Panc1 (cell line): ENCODE results near the gene PLB1. TPM values are rescaled to one million over a fixed set of nuclear protein-coding genes. Genes with fewer than 3 reads are reported as not detected.

Experiments used
- ATAC-seq: fragments of 200-7000 bp; cut with Tn5 transposase; 2 replicates; pipeline ENCODE4 v1.9.1; 2020; ENCODE audit warnings: mild to moderate bottlenecking, moderate library complexity
- BruUV-seq: library from RNA; stranded (reverse); fragments of 400-500 nt; replicated peaks from 2 replicates; lab custom pipeline; 2021; lab: Mats Ljungman, UMichigan
- CTCF ChIA-PET: fragments of 300-600 bp; sonication (Branson Sonifier 250); formaldehyde crosslinking; loops from one replicate; lab custom pipeline; 2022; ENCODE audit warnings: antibody characterized with exemption; lab: Charles Lee
- POLR2A ChIA-PET: fragments of 300-600 bp; sonication (Branson Sonifier 250); formaldehyde crosslinking; loops from one replicate; lab custom pipeline; 2022; ENCODE audit warnings: antibody characterized with exemption; lab: Charles Lee
- DNase-seq: peaks from one replicate; pipeline ENCODE4 v3.0.0-alpha.2; 2010; ENCODE audit warnings: low read depth, low spot score
- H3K27ac ChIP-seq: 2 replicates; pipeline ENCODE4 v1.5.1; 2011; ENCODE audit warnings: mild to moderate bottlenecking, low read length, inconsistent platforms
- H3K27me3 ChIP-seq: fragments of 200-500 bp; sonication (Bioruptor generic); 2 replicates; pipeline ENCODE4 v1.6.0; 2014; ENCODE audit warnings: low read length, inconsistent platforms; ENCODE audit not compliant: control insufficient read depth, insufficient read depth
- H3K36me3 ChIP-seq: fragments of 200-500 bp; sonication (Bioruptor generic); 2 replicates; pipeline ENCODE4 v1.5.1; 2014; ENCODE audit warnings: inconsistent platforms, mild to moderate bottlenecking, low read length, moderate library complexity; ENCODE audit not compliant: control insufficient read depth, insufficient read depth
- H3K4me1 ChIP-seq: 2 replicates; pipeline ENCODE4 v1.5.1; 2011; ENCODE audit warnings: inconsistent platforms, mild to moderate bottlenecking, low read length, moderate library complexity; ENCODE audit not compliant: control insufficient read depth, insufficient read depth
- H3K4me3 ChIP-seq, 2 experiments: 2 replicates each; pipeline ENCODE4 v1.5.1; 2011 to 2012; ENCODE audit warnings: low read depth in 2 of 2, low read length in 2 of 2, mild to moderate bottlenecking in 2 of 2, inconsistent platforms in 1 of 2, moderate library complexity in 1 of 2
- H3K9me3 ChIP-seq: fragments of 200-500 bp; sonication (Bioruptor generic); 2 replicates; pipeline ENCODE4 v1.5.1; 2014; ENCODE audit warnings: low read depth, mild to moderate bottlenecking, inconsistent platforms, low read length, moderate library complexity; ENCODE audit not compliant: control insufficient read depth, insufficient read depth
- CTCF ChIP-seq: fragments of 450-650 bp; IDR thresholded peaks from 2 replicates; pipeline ENCODE4 v1.5.1; 2017; ENCODE audit warnings: mild to moderate bottlenecking
- POLR2AphosphoS5 ChIP-seq: IDR thresholded peaks from 2 replicates; pipeline ENCODE4 v1.6.1; 2012; ENCODE audit warnings: mild to moderate bottlenecking, low read depth, low read length, moderate library complexity
- SIN3A ChIP-seq: IDR thresholded peaks from 2 replicates; pipeline ENCODE4 v1.6.1; 2012; ENCODE audit warnings: low read depth, mild to moderate bottlenecking, low read length, moderate library complexity, borderline replicate concordance; ENCODE audit not compliant: insufficient read depth
- TCF7L2 ChIP-seq: IDR thresholded peaks from 2 replicates; pipeline ENCODE4 v1.6.1; 2011; ENCODE audit warnings: mild to moderate bottlenecking, low read depth, low read length, inconsistent platforms
- in situ Hi-C: cut with HindIII; loops from 2 replicates; pipeline ENCODE4 v1.10.0; 2016; ENCODE audit warnings: low sequenced_read_pairs, low pct_unique_long_range_greater_than_20kb
- intact Hi-C: fragments of 100-400 bp; cut with micrococcal nuclease; formaldehyde crosslinking; loops from one replicate; pipeline ENCODE4 v1.10.0; 2022; ENCODE audit not compliant: unreplicated experiment
- total RNA-seq: library from RNA; stranded (reverse); gene quantifications from one replicate; pipeline ENCODE4 v1.2.1, GENCODE V29; 2021; ENCODE audit not compliant: unreplicated experiment
- TF ChIP-seq, protein P1 (sequence below), 2 experiments: IDR thresholded peaks; 2 replicates each; pipeline ENCODE4 v1.6.1; 2011 to 2012; ENCODE audit warnings: low read depth in 2 of 2, control low read depth in 1 of 2, low read length in 1 of 2, mild to moderate bottlenecking in 1 of 2, moderate library complexity in 1 of 2; ENCODE audit not compliant: insufficient read depth in 1 of 2

Gene PLB1
- total RNA-seq, 1 experiment from 2014 or later = 0.80 TPM

- Histone ChIP-seq H3K4me3 (no peak overlapping the region), H3K4me1 (peaks cover 15% of the 10 kb centered on the region), H3K36me3 (no peaks in the 10 kb centered on the region), H3K9me3 (no peaks in the 10 kb centered on the region), H3K27ac (no peak overlapping the region), H3K27me3 (no peaks in the 10 kb centered on the region)
- no TSS peak for BruUV-seq
- POLR2A ChIA-PET = interaction anchor here (0.7 kb wide), 1 partner anchor 190 kb away, joined by 5 read pairs; no protein-coding TSS in a partner anchor
- CTCF ChIA-PET = no interaction called here
- no peak for DNase-seq
- no peak for TF ChIP-seq POLR2AphosphoS5
- no peak for TF ChIP-seq SIN3A
- TF ChIP-seq TCF7L2 = no peak
- no peak for TF ChIP-seq CTCF
- TF ChIP-seq, protein P1, sequence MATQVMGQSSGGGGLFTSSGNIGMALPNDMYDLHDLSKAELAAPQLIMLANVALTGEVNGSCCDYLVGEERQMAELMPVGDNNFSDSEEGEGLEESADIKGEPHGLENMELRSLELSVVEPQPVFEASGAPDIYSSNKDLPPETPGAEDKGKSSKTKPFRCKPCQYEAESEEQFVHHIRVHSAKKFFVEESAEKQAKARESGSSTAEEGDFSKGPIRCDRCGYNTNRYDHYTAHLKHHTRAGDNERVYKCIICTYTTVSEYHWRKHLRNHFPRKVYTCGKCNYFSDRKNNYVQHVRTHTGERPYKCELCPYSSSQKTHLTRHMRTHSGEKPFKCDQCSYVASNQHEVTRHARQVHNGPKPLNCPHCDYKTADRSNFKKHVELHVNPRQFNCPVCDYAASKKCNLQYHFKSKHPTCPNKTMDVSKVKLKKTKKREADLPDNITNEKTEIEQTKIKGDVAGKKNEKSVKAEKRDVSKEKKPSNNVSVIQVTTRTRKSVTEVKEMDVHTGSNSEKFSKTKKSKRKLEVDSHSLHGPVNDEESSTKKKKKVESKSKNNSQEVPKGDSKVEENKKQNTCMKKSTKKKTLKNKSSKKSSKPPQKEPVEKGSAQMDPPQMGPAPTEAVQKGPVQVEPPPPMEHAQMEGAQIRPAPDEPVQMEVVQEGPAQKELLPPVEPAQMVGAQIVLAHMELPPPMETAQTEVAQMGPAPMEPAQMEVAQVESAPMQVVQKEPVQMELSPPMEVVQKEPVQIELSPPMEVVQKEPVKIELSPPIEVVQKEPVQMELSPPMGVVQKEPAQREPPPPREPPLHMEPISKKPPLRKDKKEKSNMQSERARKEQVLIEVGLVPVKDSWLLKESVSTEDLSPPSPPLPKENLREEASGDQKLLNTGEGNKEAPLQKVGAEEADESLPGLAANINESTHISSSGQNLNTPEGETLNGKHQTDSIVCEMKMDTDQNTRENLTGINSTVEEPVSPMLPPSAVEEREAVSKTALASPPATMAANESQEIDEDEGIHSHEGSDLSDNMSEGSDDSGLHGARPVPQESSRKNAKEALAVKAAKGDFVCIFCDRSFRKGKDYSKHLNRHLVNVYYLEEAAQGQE (IDR thresholded peaks at IDR 0.05; ENCODE audit: insufficient read depth in 1 of 2, low read depth in 2 of 2, low read length in 1 of 2) = no peak
- in situ Hi-C loops (no loop called here), intact Hi-C loops (no loop called here)
- peak; percentile 48 for ATAC-seq
These were observed 165.7 kb downstream of the PLB1 start for GRCh38 chr2:28661589-28662001.

DNA sequence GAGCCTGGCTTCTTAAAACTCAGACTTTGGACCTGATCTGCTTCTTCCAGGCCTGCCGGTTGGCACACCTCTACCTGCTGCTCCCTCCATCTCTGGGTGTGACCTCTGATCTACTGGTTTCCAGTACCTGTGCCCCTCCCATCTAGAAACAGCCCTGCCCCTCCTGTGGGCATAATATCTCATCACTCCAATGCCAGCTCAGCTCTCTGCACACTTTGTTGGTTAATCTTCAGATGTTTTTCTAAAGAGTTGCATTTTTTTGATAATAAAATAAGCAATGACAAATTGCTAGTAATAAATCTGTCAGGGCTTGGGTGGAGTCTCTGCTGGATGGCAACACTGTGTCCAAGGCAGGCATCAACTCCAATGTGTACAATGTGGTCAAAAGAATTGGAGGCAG lies 166.2 kb downstream of the PLB1 start:
- Histone ChIP-seq H3K27me3 (no peaks in the 10 kb centered on the region), H3K27ac (no peak overlapping the region), H3K4me1 (peaks cover 15% of the 10 kb centered on the region), H3K4me3 (no peak overlapping the region), H3K36me3 (no peaks in the 10 kb centered on the region), H3K9me3 (no peaks in the 10 kb centered on the region)
- DNase-seq (no peak), ATAC-seq (no peak)
- no TSS peak for BruUV-seq
- CTCF ChIA-PET = no interaction called here
- TF ChIP-seq SIN3A (no peak), POLR2AphosphoS5 (no peak), TCF7L2 (no peak), CTCF (no peak)
- TF ChIP-seq, protein P1 (IDR thresholded peaks at IDR 0.05; ENCODE audit: insufficient read depth in 1 of 2, low read depth in 2 of 2, low read length in 1 of 2) = no peak
- intact Hi-C loops = no loop called here
- POLR2A ChIA-PET = no interaction called here
- in situ Hi-C loops = no loop called here
